RWPE1 (cell line): ENCODE results near the gene RYR1.

Experiments used
- CTCF ChIA-PET: fragments of 350-600 bp; sonication (Branson Sonifier 250); formaldehyde crosslinking; extraction: SDS; loops from one replicate; lab custom pipeline; 2021; lab: Yijun Ruan, JAX
- POLR2A ChIA-PET: fragments of 400-600 bp; formaldehyde crosslinking; extraction: SDS; loops from one replicate; lab custom pipeline; 2020; ENCODE audit warnings: antibody characterized with exemption; ENCODE audit not compliant: low non-redundant PET; lab: Yijun Ruan, JAX
- DNase-seq: peaks from one replicate; pipeline ENCODE4 v3.0.0; 2012; ENCODE audit warnings: low spot score
- H3K27ac ChIP-seq: fragments of 450-650 bp; 2 replicates; pipeline ENCODE4 v1.5.1; 2017
- TF ChIP-seq, protein P1 (sequence below): fragments of 450-650 bp; conservative IDR thresholded peaks from 2 replicates; pipeline ENCODE4 v1.5.1; 2017; ENCODE audit warnings: low read depth, mild to moderate bottlenecking

Gene RYR1

DNA sequence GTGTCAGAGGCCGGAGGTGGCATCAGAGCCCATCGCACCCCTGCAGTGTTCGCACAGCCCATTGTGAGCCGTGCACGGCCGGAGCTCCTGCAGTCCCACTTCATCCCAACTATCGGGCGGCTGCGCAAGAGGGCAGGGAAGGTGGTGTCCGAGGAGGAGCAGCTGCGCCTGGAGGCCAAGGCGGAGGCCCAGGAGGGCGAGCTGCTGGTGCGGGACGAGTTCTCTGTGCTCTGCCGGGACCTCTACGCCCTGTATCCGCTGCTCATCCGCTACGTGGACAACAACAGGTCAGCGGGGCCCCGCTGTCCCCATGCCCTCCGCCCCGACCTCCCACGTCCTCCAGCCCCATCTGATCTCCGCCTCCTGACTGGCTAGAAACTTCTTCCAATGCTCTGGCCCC lies 85.7 kb downstream of the RYR1 start:
- H3K27ac ChIP-seq = no peak overlapping the region
- POLR2A ChIA-PET = no interaction called here
- CTCF ChIA-PET = no interaction called here
- DNase-seq = no peak
- TF ChIP-seq, protein P1, sequence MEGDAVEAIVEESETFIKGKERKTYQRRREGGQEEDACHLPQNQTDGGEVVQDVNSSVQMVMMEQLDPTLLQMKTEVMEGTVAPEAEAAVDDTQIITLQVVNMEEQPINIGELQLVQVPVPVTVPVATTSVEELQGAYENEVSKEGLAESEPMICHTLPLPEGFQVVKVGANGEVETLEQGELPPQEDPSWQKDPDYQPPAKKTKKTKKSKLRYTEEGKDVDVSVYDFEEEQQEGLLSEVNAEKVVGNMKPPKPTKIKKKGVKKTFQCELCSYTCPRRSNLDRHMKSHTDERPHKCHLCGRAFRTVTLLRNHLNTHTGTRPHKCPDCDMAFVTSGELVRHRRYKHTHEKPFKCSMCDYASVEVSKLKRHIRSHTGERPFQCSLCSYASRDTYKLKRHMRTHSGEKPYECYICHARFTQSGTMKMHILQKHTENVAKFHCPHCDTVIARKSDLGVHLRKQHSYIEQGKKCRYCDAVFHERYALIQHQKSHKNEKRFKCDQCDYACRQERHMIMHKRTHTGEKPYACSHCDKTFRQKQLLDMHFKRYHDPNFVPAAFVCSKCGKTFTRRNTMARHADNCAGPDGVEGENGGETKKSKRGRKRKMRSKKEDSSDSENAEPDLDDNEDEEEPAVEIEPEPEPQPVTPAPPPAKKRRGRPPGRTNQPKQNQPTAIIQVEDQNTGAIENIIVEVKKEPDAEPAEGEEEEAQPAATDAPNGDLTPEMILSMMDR = no peak

DNA sequence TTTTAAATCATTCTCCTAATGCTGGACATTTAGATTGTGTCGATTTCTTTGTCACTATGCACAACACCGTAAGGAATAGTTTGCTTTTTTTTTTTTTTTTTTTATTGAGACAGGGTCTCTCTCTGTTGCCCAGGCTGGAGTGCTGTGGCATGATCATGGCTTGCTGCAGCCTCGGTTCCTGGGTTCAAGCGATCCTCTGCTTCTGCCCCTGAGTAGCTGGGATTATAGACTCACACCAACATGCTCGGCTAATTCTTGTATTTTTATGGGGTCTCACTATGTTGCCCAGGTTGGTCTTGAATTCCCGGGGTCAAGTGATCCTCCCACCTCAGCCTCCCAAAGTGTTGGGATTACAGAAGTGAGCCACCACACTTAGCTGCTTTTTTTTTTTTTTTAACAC lies 86.5 kb downstream of the RYR1 start:
- POLR2A ChIA-PET = no interaction called here
- no peak for DNase-seq
- H3K27ac ChIP-seq = no peak overlapping the region
- TF ChIP-seq, protein P1 = no peak
- CTCF ChIA-PET = interaction anchor here (0.5 to 0.6 kb wide), 2 partner anchors 22 to 210 kb away, joined by 3 to 4 read pairs; no protein-coding TSS in a partner anchor

DNA sequence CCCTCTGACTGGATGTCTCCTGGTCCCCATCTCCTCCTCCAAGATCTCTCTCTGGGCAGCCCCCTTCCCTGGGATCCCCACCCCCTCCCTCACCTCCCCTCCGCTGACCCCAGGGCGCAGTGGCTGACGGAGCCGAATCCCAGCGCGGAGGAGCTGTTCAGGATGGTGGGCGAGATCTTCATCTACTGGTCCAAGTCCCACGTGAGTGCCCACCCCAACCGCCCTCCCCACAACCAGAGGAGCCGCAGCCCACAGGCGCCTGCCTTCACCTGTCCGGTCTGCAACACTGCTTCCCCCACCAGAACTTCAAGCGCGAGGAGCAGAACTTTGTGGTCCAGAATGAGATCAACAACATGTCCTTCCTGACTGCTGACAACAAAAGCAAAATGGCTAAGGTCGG lies 89.4 kb downstream of the RYR1 start:
- POLR2A ChIA-PET = no interaction called here
- CTCF ChIA-PET = interaction anchor here (0.5 kb wide), 1 partner anchor 276 kb away, joined by 4 read pairs; no protein-coding TSS in a partner anchor
- no peak for DNase-seq
- TF ChIP-seq, protein P1 = no peak
- no peak overlapping the region for H3K27ac ChIP-seq

DNA sequence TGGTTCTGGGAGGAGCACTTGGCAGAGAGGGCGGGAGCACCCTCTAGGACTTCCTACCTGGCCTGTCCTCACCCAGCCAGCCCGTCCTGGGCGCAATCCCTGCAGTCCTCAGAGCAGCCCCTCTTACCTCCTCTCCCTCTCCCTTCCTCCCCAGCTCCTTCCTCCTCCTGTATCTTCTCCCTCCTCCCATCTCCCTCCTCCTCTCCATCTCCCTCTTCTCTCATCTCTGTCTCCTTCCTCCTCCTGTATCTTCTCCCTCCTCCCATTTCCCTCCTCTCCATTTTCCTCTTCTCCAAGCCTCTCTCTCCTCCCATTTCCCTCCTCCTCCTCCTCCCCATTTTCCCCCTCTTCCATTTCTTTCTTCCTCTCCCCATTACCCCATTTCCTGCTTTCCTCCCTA lies 89.8 kb downstream of the RYR1 start:
- H3K27ac ChIP-seq = no peak overlapping the region
- TF ChIP-seq, protein P1 = no peak
- CTCF ChIA-PET = no interaction called here
- no peak for DNase-seq
- POLR2A ChIA-PET = no interaction called here

DNA sequence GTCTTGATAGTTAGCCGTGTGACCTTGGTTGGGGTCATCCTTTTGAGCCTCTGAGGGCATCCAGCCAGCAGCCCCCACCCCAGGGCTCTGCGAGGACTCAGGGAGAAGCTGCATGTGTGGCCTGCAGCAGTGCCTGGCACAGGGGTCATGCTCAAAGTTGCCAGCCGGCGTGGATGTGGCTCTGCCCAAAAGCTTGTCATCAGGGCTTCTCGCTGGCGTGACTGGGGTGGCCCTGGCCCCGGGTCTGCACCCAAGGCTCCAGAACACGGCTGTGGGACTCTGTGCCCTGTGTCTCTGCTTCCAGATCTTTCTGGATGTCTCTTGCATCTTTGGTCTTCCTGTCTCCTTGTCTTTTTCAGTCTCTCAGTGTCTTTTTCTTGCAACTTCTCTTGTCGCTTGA lies 90.9 kb downstream of the RYR1 start:
- ChIA-PET POLR2A (no interaction called here), CTCF (interaction anchor here (0.9 kb wide), 1 partner anchor 9 kb away, joined by 3 read pairs; no protein-coding TSS in a partner anchor)
- no peak overlapping the region for H3K27ac ChIP-seq
- TF ChIP-seq, protein P1 = no peak
- DNase-seq = no peak

DNA sequence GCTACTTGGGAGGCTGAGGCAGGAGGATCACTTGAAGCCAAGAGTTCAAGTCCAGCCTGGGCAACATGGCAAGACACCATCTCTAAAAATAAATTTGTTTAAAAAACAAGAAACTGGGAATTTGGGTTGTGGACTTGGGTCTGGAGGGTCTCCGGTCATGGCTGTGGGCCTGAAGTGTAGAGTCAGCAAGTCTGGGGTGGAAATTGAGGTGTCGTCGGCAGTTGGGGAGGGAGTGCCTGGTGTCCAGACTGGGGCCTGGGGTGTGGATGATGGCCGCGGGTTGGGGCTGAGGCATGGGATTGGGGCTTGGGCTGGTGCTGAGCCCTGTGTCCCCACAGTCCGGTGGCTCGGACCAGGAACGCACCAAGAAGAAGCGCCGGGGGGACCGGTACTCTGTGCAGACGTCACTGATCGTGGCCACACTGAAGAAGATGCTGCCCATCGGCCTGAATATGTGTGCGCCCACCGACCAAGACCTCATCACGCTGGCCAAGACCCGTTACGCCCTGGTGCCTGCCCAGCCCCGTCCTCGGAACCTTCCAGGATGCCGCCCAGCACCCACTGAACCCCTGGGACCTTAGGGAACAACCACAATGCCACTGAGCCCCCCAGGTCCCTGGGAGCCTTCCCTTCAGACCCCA lies 91.6 kb downstream of the RYR1 start:
- POLR2A ChIA-PET = no interaction called here

More for the DNA sequence above, 91.6 kb downstream of the RYR1 start:
- CTCF ChIA-PET = interaction anchor here (0.6 kb wide), 1 partner anchor 314 kb away, joined by 3 read pairs; no protein-coding TSS in a partner anchor
- DNase-seq = no peak
- no peak overlapping the region for H3K27ac ChIP-seq
- TF ChIP-seq, protein P1 = no peak
